ENCODE data around the gene ZYG11A. TPM values are rescaled to one million over a fixed set of nuclear protein-coding genes. Genes with fewer than 3 reads are reported as not detected.
"Not testable (repeated sequence)": the region's sequence is repeated elsewhere in the genome, so short reads cannot be mapped to it uniquely, and the experiment has no call there.

ZYG11A gene
- total RNA-seq, 1 donor from 2014 or later, result 0.18 TPM

DNA sequence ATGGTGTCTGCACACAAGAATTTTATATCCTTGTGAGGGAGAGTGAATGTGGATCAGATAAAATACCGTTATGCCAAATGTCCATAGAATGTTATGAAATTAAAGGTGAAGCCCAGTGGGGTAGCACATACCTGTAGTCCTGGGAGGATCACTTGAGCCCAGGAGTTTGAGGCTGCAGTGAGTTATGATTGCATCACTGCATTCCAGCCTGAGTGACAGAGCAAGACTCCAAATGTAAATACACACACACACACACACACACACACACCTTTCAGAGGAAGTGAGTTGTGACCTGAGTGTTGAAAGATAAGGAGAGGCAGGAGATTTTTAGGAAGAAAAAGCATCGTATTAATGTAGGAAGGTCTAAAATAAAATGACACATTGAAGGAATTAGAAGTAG lies 28.1 kb upstream of the ZYG11A start:
- H3K4me3 Mint-ChIP-seq (ENCODE audit: unreplicated experiment), result peak overlapping the region; percentile 29
- H3K36me3 Mint-ChIP-seq (ENCODE audit: low read depth, unreplicated experiment), result peaks cover 15% of the 10 kb centered on the region
- no peak for DNase-seq (ENCODE audit: low spot score)
- no peak overlapping the region for H3K27ac Mint-ChIP-seq (ENCODE audit: unreplicated experiment)
- no peaks in the 10 kb centered on the region for H3K9me3 Mint-ChIP-seq (ENCODE audit: unreplicated experiment)
- no peaks in the 10 kb centered on the region for H3K27me3 Mint-ChIP-seq (ENCODE audit: unreplicated experiment)
- TF ChIP-seq, protein P1, sequence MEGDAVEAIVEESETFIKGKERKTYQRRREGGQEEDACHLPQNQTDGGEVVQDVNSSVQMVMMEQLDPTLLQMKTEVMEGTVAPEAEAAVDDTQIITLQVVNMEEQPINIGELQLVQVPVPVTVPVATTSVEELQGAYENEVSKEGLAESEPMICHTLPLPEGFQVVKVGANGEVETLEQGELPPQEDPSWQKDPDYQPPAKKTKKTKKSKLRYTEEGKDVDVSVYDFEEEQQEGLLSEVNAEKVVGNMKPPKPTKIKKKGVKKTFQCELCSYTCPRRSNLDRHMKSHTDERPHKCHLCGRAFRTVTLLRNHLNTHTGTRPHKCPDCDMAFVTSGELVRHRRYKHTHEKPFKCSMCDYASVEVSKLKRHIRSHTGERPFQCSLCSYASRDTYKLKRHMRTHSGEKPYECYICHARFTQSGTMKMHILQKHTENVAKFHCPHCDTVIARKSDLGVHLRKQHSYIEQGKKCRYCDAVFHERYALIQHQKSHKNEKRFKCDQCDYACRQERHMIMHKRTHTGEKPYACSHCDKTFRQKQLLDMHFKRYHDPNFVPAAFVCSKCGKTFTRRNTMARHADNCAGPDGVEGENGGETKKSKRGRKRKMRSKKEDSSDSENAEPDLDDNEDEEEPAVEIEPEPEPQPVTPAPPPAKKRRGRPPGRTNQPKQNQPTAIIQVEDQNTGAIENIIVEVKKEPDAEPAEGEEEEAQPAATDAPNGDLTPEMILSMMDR (IDR thresholded peaks at IDR 0.05; ENCODE audit: unreplicated experiment), result no peak
- H3K4me1 Mint-ChIP-seq (ENCODE audit: unreplicated experiment), result no peaks in the 10 kb centered on the region

DNA sequence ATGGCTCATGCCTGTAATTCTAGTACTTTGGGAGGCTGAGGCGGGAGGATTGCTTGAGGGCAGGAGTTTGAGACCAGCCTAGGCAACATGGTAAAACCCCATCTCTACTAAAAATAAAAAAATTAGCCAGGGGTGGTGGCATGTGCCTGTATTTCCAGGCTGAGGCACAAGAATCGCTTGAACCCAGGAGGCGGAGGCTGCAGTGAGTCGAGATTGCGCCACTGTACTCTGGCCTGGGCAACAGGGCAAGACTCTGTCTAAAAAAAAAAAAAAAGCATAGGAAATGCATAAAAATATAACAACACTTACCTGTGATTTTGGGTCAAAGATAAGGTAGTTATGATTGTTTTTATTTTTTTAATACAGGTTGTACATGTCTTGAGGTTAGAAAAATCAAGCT lies 21.7 kb upstream of the ZYG11A start:
- DNase-seq (ENCODE audit: low spot score); H3K27ac Mint-ChIP-seq (ENCODE audit: unreplicated experiment); H3K9me3 Mint-ChIP-seq (ENCODE audit: unreplicated experiment): not testable (repeated sequence)

DNA sequence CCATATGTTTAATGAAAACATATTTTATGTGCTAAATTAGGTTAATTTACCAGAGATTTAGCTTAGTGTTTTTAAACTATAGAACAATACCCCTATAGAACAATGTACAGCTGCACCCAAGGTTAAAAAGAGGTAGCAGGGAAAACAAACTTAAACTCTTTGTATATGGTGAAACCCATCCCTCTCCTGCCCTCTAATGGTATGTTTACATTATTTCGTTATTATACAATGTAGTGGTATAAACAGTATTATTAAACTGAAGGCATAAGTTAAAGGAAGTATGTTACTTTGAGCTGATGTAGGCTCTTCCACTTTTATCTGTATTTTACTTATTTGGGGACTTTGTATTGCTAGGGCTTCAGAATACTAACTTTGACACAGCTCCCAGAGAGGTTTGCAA lies 16.7 kb upstream of the ZYG11A start:
- Mint-ChIP-seq H3K9me3 (ENCODE audit: unreplicated experiment) (no peaks in the 10 kb centered on the region), H3K27ac (ENCODE audit: unreplicated experiment) (no peak overlapping the region), H3K27me3 (ENCODE audit: unreplicated experiment) (no peaks in the 10 kb centered on the region), H3K4me3 (ENCODE audit: unreplicated experiment) (no peak overlapping the region), H3K36me3 (ENCODE audit: low read depth, unreplicated experiment) (peaks cover 8% of the 10 kb centered on the region), H3K4me1 (ENCODE audit: unreplicated experiment) (no peaks in the 10 kb centered on the region)
- TF ChIP-seq, protein P1 (IDR thresholded peaks at IDR 0.05; ENCODE audit: unreplicated experiment), result peak; percentile 14
- DNase-seq (ENCODE audit: low spot score), result no peak

More for the DNA sequence above, 21.7 kb upstream of the ZYG11A start:
- not testable (repeated sequence) for H3K4me1 Mint-ChIP-seq (ENCODE audit: unreplicated experiment); H3K27me3 Mint-ChIP-seq (ENCODE audit: unreplicated experiment); H3K4me3 Mint-ChIP-seq (ENCODE audit: unreplicated experiment)
- peaks cover 11% of the 10 kb centered on the region for H3K36me3 Mint-ChIP-seq (ENCODE audit: low read depth, unreplicated experiment)

DNA sequence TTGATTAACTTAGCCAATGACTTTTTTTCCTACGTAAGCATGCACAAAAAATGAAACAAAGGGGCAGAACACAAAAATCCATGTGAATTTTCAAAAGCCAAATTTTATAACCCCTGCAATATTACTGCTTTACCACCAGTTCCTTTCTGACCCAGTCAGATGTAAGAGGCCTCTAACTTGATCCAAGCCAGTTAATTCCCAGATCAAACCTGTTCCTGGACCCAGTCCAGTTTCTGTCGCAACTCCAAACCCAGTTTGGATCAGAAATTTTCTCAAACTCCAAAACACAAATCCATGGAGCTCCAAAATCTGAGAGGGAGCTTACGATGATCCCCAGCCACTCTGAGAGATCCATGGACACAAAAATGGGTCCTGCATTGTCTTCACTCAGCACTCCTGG lies 7.8 kb upstream of the ZYG11A start:
- Mint-ChIP-seq H3K4me3 (ENCODE audit: unreplicated experiment) (no peak overlapping the region), H3K27ac (ENCODE audit: unreplicated experiment) (no peak overlapping the region), H3K27me3 (ENCODE audit: unreplicated experiment) (no peaks in the 10 kb centered on the region), H3K36me3 (ENCODE audit: low read depth, unreplicated experiment) (no peaks in the 10 kb centered on the region), H3K4me1 (ENCODE audit: unreplicated experiment) (no peaks in the 10 kb centered on the region), H3K9me3 (ENCODE audit: unreplicated experiment) (no peaks in the 10 kb centered on the region)
- TF ChIP-seq, protein P1 (IDR thresholded peaks at IDR 0.05; ENCODE audit: unreplicated experiment), result no peak
- no peak for DNase-seq (ENCODE audit: low spot score)

DNA sequence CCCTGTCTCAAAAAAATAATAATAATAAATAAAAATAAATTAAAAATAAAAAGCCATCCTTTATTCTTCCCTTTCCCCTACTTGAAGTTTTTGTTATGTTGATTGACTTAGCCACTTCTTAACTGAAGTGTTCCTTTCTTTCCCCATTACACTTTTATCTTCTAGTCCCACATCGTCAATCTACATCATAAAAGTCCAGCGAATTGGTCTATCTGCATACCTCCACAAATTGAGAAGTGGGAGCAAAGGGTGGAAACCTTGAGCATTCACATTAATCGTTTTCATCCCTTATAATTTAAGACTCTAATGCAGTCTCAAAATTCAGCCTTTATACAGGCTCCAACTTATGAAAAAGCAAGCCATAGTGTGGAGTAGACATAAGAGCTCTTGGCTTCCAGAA lies 6.5 kb upstream of the ZYG11A start:
- H3K27ac Mint-ChIP-seq (ENCODE audit: unreplicated experiment), result no peak overlapping the region
- H3K36me3 Mint-ChIP-seq (ENCODE audit: low read depth, unreplicated experiment), result no peaks in the 10 kb centered on the region
- H3K27me3 Mint-ChIP-seq (ENCODE audit: unreplicated experiment), result no peaks in the 10 kb centered on the region
- DNase-seq (ENCODE audit: low spot score), result no peak
- TF ChIP-seq, protein P1 (IDR thresholded peaks at IDR 0.05; ENCODE audit: unreplicated experiment), result no peak
- no peaks in the 10 kb centered on the region for H3K9me3 Mint-ChIP-seq (ENCODE audit: unreplicated experiment)
- no peaks in the 10 kb centered on the region for H3K4me1 Mint-ChIP-seq (ENCODE audit: unreplicated experiment)
- H3K4me3 Mint-ChIP-seq (ENCODE audit: unreplicated experiment), result no peak overlapping the region

DNA sequence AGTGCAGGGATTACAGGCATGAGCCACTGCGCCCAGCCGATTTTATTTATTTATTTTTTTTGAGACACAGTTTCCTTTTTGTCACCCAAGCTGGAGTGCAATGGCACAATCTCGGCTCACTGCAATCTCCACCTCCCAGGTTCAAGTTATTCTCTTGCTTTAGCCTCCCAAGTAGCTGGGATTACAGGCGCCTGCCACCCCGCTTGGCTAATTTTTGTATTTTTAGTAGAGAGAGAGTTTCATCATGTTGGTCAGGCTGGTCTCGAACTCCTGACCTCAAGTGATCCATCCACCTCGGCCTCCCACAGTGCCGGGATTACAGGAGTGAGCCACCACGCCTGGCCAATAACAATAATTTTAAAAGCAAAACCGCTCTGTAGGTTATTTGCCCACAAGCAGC lies 3.4 kb upstream of the ZYG11A start:
- not testable (repeated sequence) for H3K9me3 Mint-ChIP-seq (ENCODE audit: unreplicated experiment); H3K27ac Mint-ChIP-seq (ENCODE audit: unreplicated experiment); H3K4me1 Mint-ChIP-seq (ENCODE audit: unreplicated experiment); H3K36me3 Mint-ChIP-seq (ENCODE audit: low read depth, unreplicated experiment); H3K4me3 Mint-ChIP-seq (ENCODE audit: unreplicated experiment); DNase-seq (ENCODE audit: low spot score); H3K27me3 Mint-ChIP-seq (ENCODE audit: unreplicated experiment)

DNA sequence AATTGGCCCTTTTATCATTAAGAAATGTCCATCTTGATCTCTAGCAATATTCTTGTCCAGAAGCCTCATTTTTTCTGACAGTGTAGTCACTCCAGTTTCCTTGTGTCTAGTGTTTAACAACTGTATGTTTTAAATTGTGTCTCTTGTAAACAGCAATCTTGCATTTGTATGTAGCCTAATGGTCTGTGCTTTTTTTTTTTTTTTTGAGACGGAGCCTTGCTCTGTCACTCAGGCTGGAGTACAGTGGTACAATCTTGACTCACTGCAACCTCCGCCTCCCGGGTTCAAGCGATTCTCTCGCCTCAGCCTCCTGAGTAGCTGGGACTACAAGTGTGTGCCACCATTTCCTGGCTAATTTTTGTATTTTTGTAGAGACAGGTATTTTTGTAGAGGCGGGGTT lies 2.6 kb downstream of the ZYG11A start:
- not testable (repeated sequence) for H3K9me3 Mint-ChIP-seq (ENCODE audit: unreplicated experiment); H3K4me3 Mint-ChIP-seq (ENCODE audit: unreplicated experiment); H3K27me3 Mint-ChIP-seq (ENCODE audit: unreplicated experiment); H3K36me3 Mint-ChIP-seq (ENCODE audit: low read depth, unreplicated experiment); H3K27ac Mint-ChIP-seq (ENCODE audit: unreplicated experiment); DNase-seq (ENCODE audit: low spot score); H3K4me1 Mint-ChIP-seq (ENCODE audit: unreplicated experiment)
